ENCODE measurements around the gene FOCAD.

DNA sequence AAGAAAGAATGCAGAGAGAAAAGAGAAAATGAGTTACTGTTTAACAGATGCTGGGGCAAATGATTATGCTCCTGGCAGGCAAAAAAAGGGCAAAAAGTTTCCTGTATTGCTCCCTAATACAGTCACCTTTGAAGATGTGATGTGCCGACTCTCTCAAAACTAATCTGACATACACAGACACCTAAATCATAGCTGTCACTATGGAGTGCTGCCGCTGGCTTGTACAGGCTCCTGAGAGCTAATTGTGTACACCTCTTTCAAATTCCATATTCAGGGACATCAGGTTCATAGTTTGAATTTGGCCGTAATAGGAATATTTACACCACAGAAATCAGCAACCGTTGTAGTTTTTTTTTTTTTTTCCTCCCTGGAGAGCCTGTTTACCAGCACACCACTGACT lies 12.4 kb upstream of the FOCAD start:
- TF ChIP-seq RAD21 (IDR thresholded peaks at IDR 0.05; ENCODE audit: low read depth) (no peak), CEBPB (IDR thresholded peaks at IDR 0.05) (no peak), TCF12 (IDR thresholded peaks at IDR 0.05; ENCODE audit: low read depth) (no peak), TEAD4 (IDR thresholded peaks at IDR 0.05) (no peak), CREB1 (IDR thresholded peaks at IDR 0.05; ENCODE audit: low read depth) (no peak), EP300 (IDR thresholded peaks at IDR 0.05; ENCODE audit: borderline replicate concordance) (no peak), NFIC (IDR thresholded peaks at IDR 0.05) (no peak), YY1 (IDR thresholded peaks at IDR 0.05; ENCODE audit: low read depth) (no peak), TAF1 (IDR thresholded peaks at IDR 0.05; ENCODE audit: low read depth) (no peak)
- TF ChIP-seq, protein P1, sequence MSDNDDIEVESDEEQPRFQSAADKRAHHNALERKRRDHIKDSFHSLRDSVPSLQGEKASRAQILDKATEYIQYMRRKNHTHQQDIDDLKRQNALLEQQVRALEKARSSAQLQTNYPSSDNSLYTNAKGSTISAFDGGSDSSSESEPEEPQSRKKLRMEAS (IDR thresholded peaks at IDR 0.05): no peak
- TF ChIP-seq, protein P2, sequence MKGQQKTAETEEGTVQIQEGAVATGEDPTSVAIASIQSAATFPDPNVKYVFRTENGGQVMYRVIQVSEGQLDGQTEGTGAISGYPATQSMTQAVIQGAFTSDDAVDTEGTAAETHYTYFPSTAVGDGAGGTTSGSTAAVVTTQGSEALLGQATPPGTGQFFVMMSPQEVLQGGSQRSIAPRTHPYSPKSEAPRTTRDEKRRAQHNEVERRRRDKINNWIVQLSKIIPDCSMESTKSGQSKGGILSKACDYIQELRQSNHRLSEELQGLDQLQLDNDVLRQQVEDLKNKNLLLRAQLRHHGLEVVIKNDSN (IDR thresholded peaks at IDR 0.05): no peak
- TF ChIP-seq, protein P3, sequence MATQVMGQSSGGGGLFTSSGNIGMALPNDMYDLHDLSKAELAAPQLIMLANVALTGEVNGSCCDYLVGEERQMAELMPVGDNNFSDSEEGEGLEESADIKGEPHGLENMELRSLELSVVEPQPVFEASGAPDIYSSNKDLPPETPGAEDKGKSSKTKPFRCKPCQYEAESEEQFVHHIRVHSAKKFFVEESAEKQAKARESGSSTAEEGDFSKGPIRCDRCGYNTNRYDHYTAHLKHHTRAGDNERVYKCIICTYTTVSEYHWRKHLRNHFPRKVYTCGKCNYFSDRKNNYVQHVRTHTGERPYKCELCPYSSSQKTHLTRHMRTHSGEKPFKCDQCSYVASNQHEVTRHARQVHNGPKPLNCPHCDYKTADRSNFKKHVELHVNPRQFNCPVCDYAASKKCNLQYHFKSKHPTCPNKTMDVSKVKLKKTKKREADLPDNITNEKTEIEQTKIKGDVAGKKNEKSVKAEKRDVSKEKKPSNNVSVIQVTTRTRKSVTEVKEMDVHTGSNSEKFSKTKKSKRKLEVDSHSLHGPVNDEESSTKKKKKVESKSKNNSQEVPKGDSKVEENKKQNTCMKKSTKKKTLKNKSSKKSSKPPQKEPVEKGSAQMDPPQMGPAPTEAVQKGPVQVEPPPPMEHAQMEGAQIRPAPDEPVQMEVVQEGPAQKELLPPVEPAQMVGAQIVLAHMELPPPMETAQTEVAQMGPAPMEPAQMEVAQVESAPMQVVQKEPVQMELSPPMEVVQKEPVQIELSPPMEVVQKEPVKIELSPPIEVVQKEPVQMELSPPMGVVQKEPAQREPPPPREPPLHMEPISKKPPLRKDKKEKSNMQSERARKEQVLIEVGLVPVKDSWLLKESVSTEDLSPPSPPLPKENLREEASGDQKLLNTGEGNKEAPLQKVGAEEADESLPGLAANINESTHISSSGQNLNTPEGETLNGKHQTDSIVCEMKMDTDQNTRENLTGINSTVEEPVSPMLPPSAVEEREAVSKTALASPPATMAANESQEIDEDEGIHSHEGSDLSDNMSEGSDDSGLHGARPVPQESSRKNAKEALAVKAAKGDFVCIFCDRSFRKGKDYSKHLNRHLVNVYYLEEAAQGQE (IDR thresholded peaks at IDR 0.05; ENCODE audit: low read depth): no peak

Data from Ishikawa (cell line).